ENCODE results near the gene POGK.

POGK gene

GRCh38 chr1:166836733-166837132 is 2.5 kb upstream of the POGK start:
- TF ChIP-seq TCF12 (IDR thresholded peaks at IDR 0.05; ENCODE audit: low read depth) (no peak), YY1 (IDR thresholded peaks at IDR 0.05; ENCODE audit: low read depth) (no peak), REST (IDR thresholded peaks at IDR 0.05; ENCODE audit: low read depth) (no peak), NFIC (IDR thresholded peaks at IDR 0.05) (no peak), CREB1 (IDR thresholded peaks at IDR 0.05; ENCODE audit: low read depth) (no peak), RAD21 (IDR thresholded peaks at IDR 0.05; ENCODE audit: low read depth) (no peak), EGR1 (IDR thresholded peaks at IDR 0.05) (no peak), USF1 (IDR thresholded peaks at IDR 0.05) (no peak), EP300 (IDR thresholded peaks at IDR 0.05; ENCODE audit: borderline replicate concordance) (no peak), TEAD4 (IDR thresholded peaks at IDR 0.05) (no peak), FOXM1 (IDR thresholded peaks at IDR 0.05; ENCODE audit: borderline replicate concordance, low read depth) (no peak), ZBTB7A (IDR thresholded peaks at IDR 0.05; ENCODE audit: low read depth) (no peak), CEBPB (IDR thresholded peaks at IDR 0.05) (no peak), TAF1 (IDR thresholded peaks at IDR 0.05; ENCODE audit: low read depth) (no peak), MAX (IDR thresholded peaks at IDR 0.05) (no peak)

- TF ChIP-seq TAF1 (IDR thresholded peaks at IDR 0.05; ENCODE audit: low read depth) (0 out of 2 replicates have a peak, but pooled peaks have one; percentile 2), RAD21 (IDR thresholded peaks at IDR 0.05; ENCODE audit: low read depth) (no peak), MAX (IDR thresholded peaks at IDR 0.05) (0 out of 2 replicates have a peak, but pooled peaks have one; percentile 25), YY1 (IDR thresholded peaks at IDR 0.05; ENCODE audit: low read depth) (0 out of 2 replicates have a peak, but pooled peaks have one; percentile 36)
These were observed 479 bp downstream of the POGK start for GRCh38 chr1:166839600-166840308.

- TF ChIP-seq EGR1 (IDR thresholded peaks at IDR 0.05) (no peak), CREB1 (IDR thresholded peaks at IDR 0.05; ENCODE audit: low read depth) (no peak), RAD21 (IDR thresholded peaks at IDR 0.05; ENCODE audit: low read depth) (no peak), TAF1 (IDR thresholded peaks at IDR 0.05; ENCODE audit: low read depth) (no peak)
These were observed 1.3 kb downstream of the POGK start for GRCh38 chr1:166840309-166841274.

- no peak for TF ChIP-seq MAX (IDR thresholded peaks at IDR 0.05)
- no peak for TF ChIP-seq REST (IDR thresholded peaks at IDR 0.05; ENCODE audit: low read depth)
- no peak for TF ChIP-seq FOXM1 (IDR thresholded peaks at IDR 0.05; ENCODE audit: borderline replicate concordance, low read depth)
- TF ChIP-seq RAD21 (IDR thresholded peaks at IDR 0.05; ENCODE audit: low read depth): no peak
- no peak for TF ChIP-seq NFIC (IDR thresholded peaks at IDR 0.05)
- TF ChIP-seq TEAD4 (IDR thresholded peaks at IDR 0.05): no peak
- TF ChIP-seq USF1 (IDR thresholded peaks at IDR 0.05): no peak
- no peak for TF ChIP-seq CEBPB (IDR thresholded peaks at IDR 0.05)
- TF ChIP-seq TAF1 (IDR thresholded peaks at IDR 0.05; ENCODE audit: low read depth): no peak
- no peak for TF ChIP-seq EP300 (IDR thresholded peaks at IDR 0.05; ENCODE audit: borderline replicate concordance)
These were observed 4.0 kb downstream of the POGK start for GRCh38 chr1:166843322-166843721.
